Measurements from ENCODE around the gene FZD4.
"Not testable (repeated sequence)": the region's sequence is repeated elsewhere in the genome, so short reads cannot be mapped to it uniquely, and the experiment has no call there.

The FZD4 gene

DNA sequence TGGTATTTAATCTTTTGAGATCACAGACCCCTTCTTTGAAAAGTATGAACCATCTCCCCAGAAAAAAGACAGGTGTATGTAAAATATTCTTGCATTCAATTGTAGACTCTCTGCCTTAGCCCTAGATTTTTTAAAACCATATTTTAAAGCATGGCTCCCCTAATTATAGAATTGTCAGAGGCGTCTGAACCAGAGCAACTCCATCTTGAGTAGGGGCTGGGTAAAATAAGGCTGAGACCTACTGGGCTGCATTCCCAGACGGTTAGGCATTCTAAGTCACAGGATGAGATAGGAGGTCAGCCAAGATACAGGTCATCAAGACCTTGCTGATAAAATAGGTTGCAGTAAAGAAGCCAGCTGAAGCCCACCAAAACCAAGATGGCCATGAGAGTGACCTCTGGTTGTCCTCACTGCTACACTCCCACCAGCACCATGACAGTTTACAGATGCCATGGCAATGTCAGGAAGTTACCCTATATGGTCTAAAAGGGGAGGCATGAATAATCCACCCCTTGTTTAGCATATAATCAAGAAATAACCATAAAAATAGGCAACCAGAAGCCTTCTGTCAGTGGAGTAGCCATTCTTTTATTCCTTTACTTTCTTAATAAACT is 17.9 kb downstream of the FZD4 start:
- H3K27ac ChIP-seq (ENCODE audit: low read depth, low read length, severe bottlenecking); H3K36me3 ChIP-seq (ENCODE audit: control insufficient read depth, insufficient read depth, low read length); H3K9me3 ChIP-seq (ENCODE audit: control insufficient read depth, low read length); H3K4me3 ChIP-seq (ENCODE audit: extremely low read depth, insufficient read depth, low read length, poor library complexity, severe bottlenecking): not testable (repeated sequence)
- WGBS, 2 experiments (ENCODE audit: insufficient coverage in 2 of 2): 86 to 89% methylated on average over 1 of the region's 2 CpGs
- H3K4me1 ChIP-seq (ENCODE audit: control insufficient read depth, insufficient read depth, low read length, poor library complexity, severe bottlenecking): peaks cover 61% of the 10 kb centered on the region

DNA sequence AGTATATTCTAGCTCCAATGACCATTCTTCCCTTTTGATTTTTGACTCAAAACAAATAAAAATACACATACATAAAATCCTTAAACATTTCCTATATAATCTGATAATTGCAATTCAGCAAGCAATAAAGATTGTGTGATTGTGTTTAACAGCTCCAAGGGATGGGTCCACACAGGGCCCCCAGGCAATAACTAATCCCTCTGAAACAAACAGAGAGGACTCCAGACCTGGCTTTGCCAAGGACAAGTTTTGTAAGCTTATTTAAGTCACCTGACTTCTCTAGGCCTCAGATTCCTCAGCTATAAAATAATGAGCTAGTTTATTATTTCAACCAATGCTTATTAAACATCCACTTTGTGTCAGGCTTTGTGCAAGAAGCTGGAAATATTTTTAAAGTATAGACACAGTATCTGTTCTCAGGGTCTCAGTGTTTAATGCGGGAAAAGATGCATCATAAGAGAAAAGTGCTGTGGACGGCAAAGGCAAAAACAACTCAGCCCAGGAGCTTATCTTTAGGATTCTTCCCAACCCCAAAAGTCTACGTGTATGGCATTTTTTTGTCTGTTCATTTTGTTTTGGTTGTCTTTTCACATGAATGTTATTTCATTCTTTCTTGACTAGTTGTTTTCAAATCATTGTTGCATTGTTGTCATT is 20.1 kb downstream of the FZD4 start:
- no peaks in the 10 kb centered on the region for H3K9me3 ChIP-seq (ENCODE audit: control insufficient read depth, low read length)
- WGBS, 2 experiments (ENCODE audit: insufficient coverage in 2 of 2): 80% methylated on average over 1 of the region's 3 CpGs; no CpG with 5 or more reads in 1 of the 2 experiments
- peaks cover 49% of the 10 kb centered on the region for H3K4me1 ChIP-seq (ENCODE audit: control insufficient read depth, insufficient read depth, low read length, poor library complexity, severe bottlenecking)
- H3K36me3 ChIP-seq (ENCODE audit: control insufficient read depth, insufficient read depth, low read length): peaks cover 5% of the 10 kb centered on the region
- no peak overlapping the region for H3K4me3 ChIP-seq (ENCODE audit: extremely low read depth, insufficient read depth, low read length, poor library complexity, severe bottlenecking)
- H3K27ac ChIP-seq (ENCODE audit: low read depth, low read length, severe bottlenecking): peak overlapping the region; percentile 33

DNA sequence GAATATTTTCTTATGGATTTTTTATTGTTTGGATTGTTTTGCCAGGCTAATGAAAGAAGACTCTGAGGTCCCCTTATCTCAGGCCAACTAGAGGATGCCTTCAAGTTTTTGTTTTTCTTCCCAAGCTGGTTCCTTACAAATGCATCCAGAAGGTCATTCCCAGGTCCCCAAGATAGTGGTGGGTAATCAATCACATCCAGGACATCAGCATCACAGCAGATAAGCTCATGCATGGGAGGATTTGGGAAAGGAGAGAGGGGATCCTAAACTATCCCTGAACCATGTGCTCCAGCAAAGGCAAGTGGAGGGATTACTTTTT is 20.7 kb downstream of the FZD4 start:
- H3K9me3 ChIP-seq (ENCODE audit: control insufficient read depth, low read length): no peaks in the 10 kb centered on the region
- H3K4me1 ChIP-seq (ENCODE audit: control insufficient read depth, insufficient read depth, low read length, poor library complexity, severe bottlenecking): peaks cover 44% of the 10 kb centered on the region
- H3K4me3 ChIP-seq (ENCODE audit: extremely low read depth, insufficient read depth, low read length, poor library complexity, severe bottlenecking): no peak overlapping the region
- peaks cover 5% of the 10 kb centered on the region for H3K36me3 ChIP-seq (ENCODE audit: control insufficient read depth, insufficient read depth, low read length)
- H3K27ac ChIP-seq (ENCODE audit: low read depth, low read length, severe bottlenecking): peak overlapping the region; percentile 33

DNA sequence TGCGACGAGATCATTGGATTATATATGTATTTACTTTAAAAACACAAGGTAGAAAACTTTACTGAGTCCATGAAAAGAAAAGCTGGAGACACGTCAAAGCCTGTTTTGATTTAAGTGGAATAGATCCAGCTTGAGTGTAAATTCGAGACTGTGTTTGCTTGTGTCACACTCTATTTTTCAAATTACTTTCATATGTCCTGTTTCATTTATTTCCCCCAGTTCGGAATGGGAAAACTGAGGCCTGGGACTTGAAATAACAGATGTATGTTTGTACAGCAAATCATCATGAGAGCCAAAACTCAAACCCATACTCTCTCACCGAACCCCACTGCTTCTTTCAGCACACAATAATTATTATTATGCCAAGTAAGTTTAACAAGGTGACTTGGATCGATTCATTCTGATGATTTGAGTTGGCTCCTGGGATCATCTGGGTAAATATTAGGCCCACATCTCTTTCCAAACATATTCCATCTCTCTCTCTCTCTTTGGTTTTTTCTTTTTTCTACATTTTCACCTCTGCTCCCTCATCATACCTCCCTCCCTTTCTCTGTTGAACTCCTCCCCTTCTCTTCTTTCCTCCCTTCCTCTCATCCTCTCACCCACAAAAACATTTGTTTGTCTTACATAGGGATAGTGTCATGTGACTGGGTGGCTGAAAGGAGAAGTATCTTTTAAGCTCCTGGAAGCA is 21.2 kb downstream of the FZD4 start:
- WGBS, 2 experiments (ENCODE audit: insufficient coverage in 2 of 2): 100% methylated on average over 1 of the region's 7 CpGs; no CpG with 5 or more reads in 1 of the 2 experiments
- H3K9me3 ChIP-seq (ENCODE audit: control insufficient read depth, low read length): no peaks in the 10 kb centered on the region
- H3K27ac ChIP-seq (ENCODE audit: low read depth, low read length, severe bottlenecking): peak overlapping the region; percentile 33
- H3K36me3 ChIP-seq (ENCODE audit: control insufficient read depth, insufficient read depth, low read length): peaks cover 5% of the 10 kb centered on the region
- H3K4me3 ChIP-seq (ENCODE audit: extremely low read depth, insufficient read depth, low read length, poor library complexity, severe bottlenecking): no peak overlapping the region
- peaks cover 42% of the 10 kb centered on the region for H3K4me1 ChIP-seq (ENCODE audit: control insufficient read depth, insufficient read depth, low read length, poor library complexity, severe bottlenecking)

DNA sequence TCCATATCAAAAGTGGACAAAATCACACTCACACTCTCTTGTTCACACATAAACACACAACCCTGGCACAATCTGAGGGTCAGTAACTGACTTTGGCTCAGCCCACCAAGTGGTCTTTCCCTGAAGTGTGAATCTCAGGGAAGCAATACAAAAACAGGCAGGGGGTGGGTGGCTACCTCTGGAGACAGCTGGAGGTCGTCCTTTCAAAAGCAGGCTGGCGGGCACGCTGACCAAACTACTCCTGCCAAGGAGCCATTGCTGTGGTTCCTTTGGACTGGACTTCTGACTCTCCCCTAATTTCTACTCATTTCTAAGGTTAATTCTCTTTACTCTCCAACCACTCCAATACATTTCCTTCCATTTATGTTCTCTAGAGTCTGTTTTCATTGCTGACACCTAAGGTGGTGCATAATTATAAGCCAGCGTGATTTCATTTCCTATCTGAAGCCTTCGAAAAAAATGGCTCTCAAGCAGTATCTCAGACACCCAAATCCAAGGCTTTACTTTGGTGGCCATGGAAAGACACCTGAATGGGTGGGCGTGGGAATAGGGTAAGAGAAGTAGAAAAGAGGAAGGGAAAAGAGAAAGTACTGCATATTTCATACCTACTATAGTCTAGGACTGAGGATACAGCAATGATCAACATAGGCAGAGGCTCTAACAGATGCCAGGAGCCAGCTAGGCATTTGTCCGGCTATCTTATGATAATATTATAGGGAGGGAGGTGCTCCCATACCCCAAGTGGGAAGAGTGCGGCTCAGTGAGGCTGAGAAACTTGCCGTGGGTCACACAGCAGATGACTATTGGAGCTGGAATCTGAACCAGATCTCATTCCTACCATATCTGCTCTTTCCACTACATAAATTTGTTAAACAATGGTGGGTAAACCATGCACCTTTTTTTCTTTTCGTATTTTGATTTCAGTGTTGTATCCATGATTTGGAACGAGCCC is 22.0 kb downstream of the FZD4 start:
- Histone ChIP-seq H3K36me3 (ENCODE audit: control insufficient read depth, insufficient read depth, low read length) (peaks cover 5% of the 10 kb centered on the region), H3K9me3 (ENCODE audit: control insufficient read depth, low read length) (no peaks in the 10 kb centered on the region), H3K4me1 (ENCODE audit: control insufficient read depth, insufficient read depth, low read length, poor library complexity, severe bottlenecking) (peaks cover 34% of the 10 kb centered on the region), H3K27ac (ENCODE audit: low read depth, low read length, severe bottlenecking) (peak overlapping the region; percentile 38), H3K4me3 (ENCODE audit: extremely low read depth, insufficient read depth, low read length, poor library complexity, severe bottlenecking) (no peak overlapping the region)
- 90% methylated on average over 3 to 4 of the region's 11 CpGs for WGBS, 2 experiments (ENCODE audit: insufficient coverage in 2 of 2)

DNA sequence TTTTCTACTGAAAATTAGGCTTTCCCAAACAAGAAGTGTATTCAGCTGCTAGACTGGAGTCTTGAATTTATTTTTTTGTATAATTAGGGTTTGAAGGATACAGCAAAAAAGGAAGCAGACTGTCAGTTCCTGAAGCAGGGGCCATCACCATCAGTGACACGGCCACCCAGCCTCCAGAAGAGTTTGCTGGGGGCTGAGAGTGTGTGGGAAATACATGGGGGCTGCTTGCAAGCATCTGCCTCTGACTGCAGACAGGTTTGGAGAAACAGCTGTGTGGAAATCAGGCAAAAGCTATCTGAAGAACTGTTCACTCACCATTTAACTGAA is 23.0 kb downstream of the FZD4 start:
- H3K4me1 ChIP-seq (ENCODE audit: control insufficient read depth, insufficient read depth, low read length, poor library complexity, severe bottlenecking): peaks cover 28% of the 10 kb centered on the region
- 80% methylated on average over 1 of the region's 1 CpG; no CpG with 5 or more reads in 1 of the 2 experiments for WGBS, 2 experiments (ENCODE audit: insufficient coverage in 2 of 2)
- H3K27ac ChIP-seq (ENCODE audit: low read depth, low read length, severe bottlenecking): peak overlapping the region; percentile 71
- no peak overlapping the region for H3K4me3 ChIP-seq (ENCODE audit: extremely low read depth, insufficient read depth, low read length, poor library complexity, severe bottlenecking)
- H3K36me3 ChIP-seq (ENCODE audit: control insufficient read depth, insufficient read depth, low read length): no peaks in the 10 kb centered on the region
- no peaks in the 10 kb centered on the region for H3K9me3 ChIP-seq (ENCODE audit: control insufficient read depth, low read length)

DNA sequence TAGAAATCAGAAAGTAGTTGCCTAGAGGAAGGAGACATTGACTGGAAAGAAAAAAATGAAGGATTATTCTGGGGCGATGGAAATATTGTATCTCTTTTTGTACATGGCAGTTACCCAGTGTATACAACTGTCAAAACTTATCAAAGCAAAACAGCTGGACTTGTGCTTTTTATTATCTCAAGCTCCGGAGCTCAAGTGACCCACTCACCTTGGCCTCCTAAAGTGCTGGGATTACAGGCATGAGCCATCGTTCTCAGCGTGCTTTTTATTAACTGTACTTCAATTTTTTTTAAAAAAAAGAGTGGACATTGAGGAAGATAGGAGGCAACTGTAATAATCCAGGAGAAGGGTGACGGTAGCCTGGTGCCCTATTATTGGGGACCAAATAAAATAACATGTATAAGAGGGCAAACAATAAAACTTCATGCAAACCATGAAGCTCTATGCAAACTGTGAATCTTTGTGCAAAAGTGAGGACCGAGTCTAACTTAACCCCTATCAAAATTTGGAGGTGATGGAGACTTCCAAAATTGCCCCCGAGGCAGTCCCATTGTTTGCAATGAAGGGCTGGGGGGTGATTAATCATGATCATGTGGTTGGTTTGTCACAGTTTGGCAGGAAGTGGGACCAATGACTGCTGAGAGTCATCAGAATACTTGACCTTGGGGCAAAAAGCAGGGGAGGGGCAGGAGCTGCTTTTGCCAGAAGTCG is 23.5 kb downstream of the FZD4 start:
- Histone ChIP-seq H3K36me3 (ENCODE audit: control insufficient read depth, insufficient read depth, low read length) (no peaks in the 10 kb centered on the region), H3K27ac (ENCODE audit: low read depth, low read length, severe bottlenecking) (peak overlapping the region; percentile 71), H3K9me3 (ENCODE audit: control insufficient read depth, low read length) (no peaks in the 10 kb centered on the region), H3K4me3 (ENCODE audit: extremely low read depth, insufficient read depth, low read length, poor library complexity, severe bottlenecking) (no peak overlapping the region), H3K4me1 (ENCODE audit: control insufficient read depth, insufficient read depth, low read length, poor library complexity, severe bottlenecking) (peaks cover 23% of the 10 kb centered on the region)
- 50 to 62% methylated on average over 4 of the region's 8 CpGs for WGBS, 2 experiments (ENCODE audit: insufficient coverage in 2 of 2)

DNA sequence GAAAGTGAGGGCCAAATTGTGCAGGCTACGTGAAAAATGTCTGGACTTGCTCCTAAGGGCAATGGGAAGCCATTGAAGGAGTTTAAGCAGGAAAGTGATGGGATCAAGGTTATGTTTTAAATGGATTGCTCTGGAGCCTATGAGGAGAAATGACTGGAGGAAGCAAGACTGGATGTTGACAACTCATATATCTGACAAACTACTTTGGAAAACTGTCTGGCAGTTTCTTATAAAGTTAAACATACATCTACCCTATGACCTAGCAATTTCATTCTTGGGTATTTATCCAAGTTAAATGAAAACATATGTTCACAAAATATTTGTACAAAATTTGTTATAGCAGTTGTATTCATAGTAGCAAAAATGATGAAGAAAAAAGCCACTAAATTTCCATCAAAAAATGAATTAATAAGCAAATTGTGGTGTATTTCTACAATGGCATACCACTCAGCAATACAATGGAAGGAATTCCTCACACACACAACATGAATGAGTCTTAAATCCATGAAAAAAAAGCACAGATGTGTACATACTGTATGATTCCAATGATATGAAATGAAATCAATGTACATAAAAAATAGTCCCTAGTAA is 24.1 kb downstream of the FZD4 start:
- Histone ChIP-seq H3K4me1 (ENCODE audit: control insufficient read depth, insufficient read depth, low read length, poor library complexity, severe bottlenecking) (peaks cover 23% of the 10 kb centered on the region), H3K4me3 (ENCODE audit: extremely low read depth, insufficient read depth, low read length, poor library complexity, severe bottlenecking) (no peak overlapping the region), H3K36me3 (ENCODE audit: control insufficient read depth, insufficient read depth, low read length) (no peaks in the 10 kb centered on the region), H3K27ac (ENCODE audit: low read depth, low read length, severe bottlenecking) (peak overlapping the region; percentile 71), H3K9me3 (ENCODE audit: control insufficient read depth, low read length) (no peaks in the 10 kb centered on the region)
- WGBS, 2 experiments (ENCODE audit: insufficient coverage in 2 of 2): 73 to 100% methylated on average over 1 of the region's 1 CpG

DNA sequence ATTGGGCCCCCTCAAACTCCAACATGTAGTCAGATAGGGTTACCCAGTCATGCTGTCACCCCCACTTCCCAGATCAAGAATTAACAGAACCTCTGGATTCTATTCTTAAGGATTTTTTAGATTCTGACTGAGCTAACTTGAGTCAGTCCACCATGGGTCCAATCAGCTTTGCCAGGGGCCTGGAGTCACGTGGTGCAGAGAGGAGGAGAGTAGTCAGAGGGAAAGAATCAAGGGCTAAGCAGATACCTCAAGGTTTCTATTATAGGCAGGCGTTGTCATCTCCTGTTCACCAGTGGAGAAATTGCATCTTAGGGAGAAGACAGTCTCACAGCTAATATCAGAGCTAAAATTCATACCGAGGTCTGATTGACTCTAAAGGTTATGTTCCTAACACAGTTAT is 28.2 kb downstream of the FZD4 start:
- Histone ChIP-seq H3K4me1 (ENCODE audit: control insufficient read depth, insufficient read depth, low read length, poor library complexity, severe bottlenecking) (peaks cover 4% of the 10 kb centered on the region), H3K36me3 (ENCODE audit: control insufficient read depth, insufficient read depth, low read length) (no peaks in the 10 kb centered on the region), H3K9me3 (ENCODE audit: control insufficient read depth, low read length) (no peaks in the 10 kb centered on the region), H3K27ac (ENCODE audit: low read depth, low read length, severe bottlenecking) (no peak overlapping the region), H3K4me3 (ENCODE audit: extremely low read depth, insufficient read depth, low read length, poor library complexity, severe bottlenecking) (no peak overlapping the region)
- 89 to 92% methylated on average over 3 of the region's 3 CpGs for WGBS, 2 experiments (ENCODE audit: insufficient coverage in 2 of 2)

Data from mesodermal cell (in vitro differentiated cells).